ENCODE data around the gene JAM3.

Gene JAM3

GRCh38 chr11:134118006-134118405 lies 49.1 kb downstream of the JAM3 start:
- no peak for DNase-seq

- peak; percentile 62 for DNase-seq
Measured at GRCh38 chr11:134119094-134119493, 50.2 kb downstream of the JAM3 start.

GRCh38 chr11:134120143-134120850 lies 51.4 kb downstream of the JAM3 start:
- no peak for DNase-seq

- no peak for DNase-seq
Measured at GRCh38 chr11:134120921-134121526, 52.2 kb downstream of the JAM3 start.

GRCh38 chr11:134124660-134125451 lies 56.0 kb downstream of the JAM3 start:
- DNase-seq = no peak

- no peak for DNase-seq
Measured at GRCh38 chr11:134125507-134125906, 56.6 kb downstream of the JAM3 start.

GRCh38 chr11:134126217-134126822 lies 57.4 kb downstream of the JAM3 start:
- no peak for DNase-seq

- DNase-seq = no peak
Measured at GRCh38 chr11:134131628-134132244, 62.9 kb downstream of the JAM3 start.

- no peak for DNase-seq
Measured at GRCh38 chr11:134132808-134133207, 63.9 kb downstream of the JAM3 start.

- DNase-seq = no peak
Measured at GRCh38 chr11:134134167-134134566, 65.3 kb downstream of the JAM3 start.

- DNase-seq = no peak
Measured at GRCh38 chr11:134138376-134138775, 69.5 kb downstream of the JAM3 start.

- DNase-seq = no peak
Measured at GRCh38 chr11:134139303-134139872, 70.5 kb downstream of the JAM3 start.

GRCh38 chr11:134139873-134140331 lies 71.0 kb downstream of the JAM3 start:
- peak; percentile 52 for DNase-seq

- no peak for DNase-seq
Measured at GRCh38 chr11:134140961-134141490, 72.2 kb downstream of the JAM3 start.

GRCh38 chr11:134142536-134142935 lies 73.7 kb downstream of the JAM3 start:
- DNase-seq = no peak

GRCh38 chr11:134143801-134144200 lies 74.9 kb downstream of the JAM3 start:
- no peak for DNase-seq

- no peak for DNase-seq
Measured at GRCh38 chr11:134144744-134145143, 75.9 kb downstream of the JAM3 start.

GRCh38 chr11:134145715-134146114 lies 76.8 kb downstream of the JAM3 start:
- DNase-seq = no peak

GRCh38 chr11:134146598-134146997 lies 77.7 kb downstream of the JAM3 start:
- no peak for DNase-seq

- DNase-seq = no peak
Measured at GRCh38 chr11:134149371-134149770, 80.5 kb downstream of the JAM3 start.

- DNase-seq = peak; percentile 30
Measured at GRCh38 chr11:134150195-134150903, 81.5 kb downstream of the JAM3 start.

Measured in activated CD4-positive, alpha-beta T cell treated with anti-CD3 and anti-CD28 coated beads, Interleukin-2, amount 50 U/mL, for 16 hours (primary cell).